WTC11 (cell line): ENCODE measurements around the gene KAT8. TPM values are rescaled to one million over a fixed set of nuclear protein-coding genes. Genes with fewer than 3 reads are reported as not detected.

ENCODE experiments used
- CBFB ChIP-seq: sonication (generic); formaldehyde crosslinking; IDR thresholded peaks from 2 replicates; pipeline ENCODE4 v1.8.1; 2022; ENCODE audit warnings: mild to moderate bottlenecking, low read depth, missing genetic modification reagents
- CREM ChIP-seq: sonication (generic); formaldehyde crosslinking; IDR thresholded peaks from 2 replicates; pipeline ENCODE4 v1.8.1; 2022; ENCODE audit warnings: mild to moderate bottlenecking, missing genetic modification reagents, moderate library complexity
- E2F1 ChIP-seq: sonication (generic); formaldehyde crosslinking; IDR thresholded peaks from 2 replicates; pipeline ENCODE4 v1.8.0; 2022; ENCODE audit warnings: mild to moderate bottlenecking, missing genetic modification reagents
- ESRRA ChIP-seq: sonication (generic); formaldehyde crosslinking; IDR thresholded peaks from 2 replicates; pipeline ENCODE4 v1.8.1; 2022; ENCODE audit warnings: mild to moderate bottlenecking, missing genetic modification reagents, borderline replicate concordance
- HMGA2 ChIP-seq: fragments of 250-450 bp; sonication (Bioruptor Pico); IDR thresholded peaks from 2 replicates; pipeline ENCODE4 v1.4.0; 2021; ENCODE audit warnings: mild to moderate bottlenecking, moderate library complexity
- IRF1 ChIP-seq: sonication (generic); formaldehyde crosslinking; IDR thresholded peaks from 2 replicates; pipeline ENCODE4 v1.8.0; 2023; ENCODE audit warnings: missing genetic modification reagents
- JUN ChIP-seq: sonication (generic); formaldehyde crosslinking; IDR thresholded peaks from 2 replicates; pipeline ENCODE4 v1.8.0; 2023; ENCODE audit warnings: mild to moderate bottlenecking, missing genetic modification reagents
- MAX ChIP-seq: sonication (generic); formaldehyde crosslinking; IDR thresholded peaks from 2 replicates; pipeline ENCODE4 v1.8.0; 2022; ENCODE audit warnings: mild to moderate bottlenecking, missing genetic modification reagents
- MYBL2 ChIP-seq: sonication (generic); formaldehyde crosslinking; IDR thresholded peaks from 2 replicates; pipeline ENCODE4 v1.8.1; 2023; ENCODE audit warnings: mild to moderate bottlenecking, moderate library complexity, missing genetic modification reagents
- NFATC4 ChIP-seq: fragments of 250-450 bp; sonication (Bioruptor Pico); IDR thresholded peaks from 2 replicates; pipeline ENCODE4 v1.9.0; 2021; ENCODE audit warnings: mild to moderate bottlenecking
- NFYB ChIP-seq: sonication (generic); formaldehyde crosslinking; conservative IDR thresholded peaks from 2 replicates; pipeline ENCODE4 v1.8.0; 2022; ENCODE audit warnings: low read depth, missing genetic modification reagents
- OVOL2 ChIP-seq: fragments of 250-450 bp; sonication (Bioruptor Pico); IDR thresholded peaks from 2 replicates; pipeline ENCODE4 v1.9.0; 2021; ENCODE audit warnings: mild to moderate bottlenecking, borderline replicate concordance
- PREB ChIP-seq: sonication (generic); formaldehyde crosslinking; IDR thresholded peaks from 2 replicates; pipeline ENCODE4 v1.8.1; 2022; ENCODE audit warnings: mild to moderate bottlenecking, missing genetic modification reagents, moderate library complexity, borderline replicate concordance
- SP1 ChIP-seq: sonication (generic); formaldehyde crosslinking; conservative IDR thresholded peaks from 2 replicates; pipeline ENCODE4 v1.8.1; 2022; ENCODE audit warnings: missing genetic modification reagents
- TEAD4 ChIP-seq: sonication (generic); formaldehyde crosslinking; IDR thresholded peaks from 2 replicates; pipeline ENCODE4 v1.8.0; 2022; ENCODE audit warnings: mild to moderate bottlenecking, missing genetic modification reagents
- USF1 ChIP-seq: sonication (generic); formaldehyde crosslinking; IDR thresholded peaks from 2 replicates; pipeline ENCODE4 v1.8.0; 2022; ENCODE audit warnings: mild to moderate bottlenecking, missing genetic modification reagents
- USF2 ChIP-seq: sonication (generic); formaldehyde crosslinking; IDR thresholded peaks from 2 replicates; pipeline ENCODE4 v1.8.1; 2023; ENCODE audit warnings: mild to moderate bottlenecking, missing genetic modification reagents, moderate library complexity
- ZNF263 ChIP-seq: sonication (generic); formaldehyde crosslinking; IDR thresholded peaks from 2 replicates; pipeline ENCODE4 v1.8.1; 2022; ENCODE audit warnings: low read depth, mild to moderate bottlenecking, moderate library complexity, missing genetic modification reagents
- ZNF396 ChIP-seq: fragments of 250-450 bp; sonication (Bioruptor Pico); IDR thresholded peaks from 2 replicates; pipeline ENCODE4 v1.8.0; 2021; ENCODE audit warnings: mild to moderate bottlenecking, moderate library complexity, borderline replicate concordance
- ZNF416 ChIP-seq: fragments of 250-450 bp; sonication (Bioruptor Pico); IDR thresholded peaks from 2 replicates; pipeline ENCODE4 v1.9.0; 2021; ENCODE audit warnings: mild to moderate bottlenecking, inconsistent platforms
- total RNA-seq: library from RNA; stranded (reverse); gene quantifications from 3 replicates; pipeline ENCODE4 v1.2.3, GENCODE V29; 2021
- TF ChIP-seq, protein P1 (sequence below): sonication (generic); formaldehyde crosslinking; IDR thresholded peaks from 2 replicates; pipeline ENCODE4 v1.8.0; 2022; ENCODE audit warnings: missing genetic modification reagents
- TF ChIP-seq, protein P2 (sequence below): fragments of 250-450 bp; sonication (Bioruptor Pico); IDR thresholded peaks from 2 replicates; pipeline ENCODE4 v1.9.0; 2021; ENCODE audit warnings: moderate library complexity, mild to moderate bottlenecking, inconsistent platforms, borderline replicate concordance
- TF ChIP-seq, protein P3 (sequence below): sonication (generic); formaldehyde crosslinking; IDR thresholded peaks from 2 replicates; pipeline ENCODE4 v1.8.0; 2023; ENCODE audit warnings: mild to moderate bottlenecking, missing genetic modification reagents
- TF ChIP-seq, protein P4 (sequence below): sonication (generic); formaldehyde crosslinking; IDR thresholded peaks from 2 replicates; pipeline ENCODE4 v1.8.0; 2022; ENCODE audit warnings: mild to moderate bottlenecking, missing genetic modification reagents

KAT8 gene
- total RNA-seq, 1 experiment from 2014 or later = 70.8 TPM

DNA sequence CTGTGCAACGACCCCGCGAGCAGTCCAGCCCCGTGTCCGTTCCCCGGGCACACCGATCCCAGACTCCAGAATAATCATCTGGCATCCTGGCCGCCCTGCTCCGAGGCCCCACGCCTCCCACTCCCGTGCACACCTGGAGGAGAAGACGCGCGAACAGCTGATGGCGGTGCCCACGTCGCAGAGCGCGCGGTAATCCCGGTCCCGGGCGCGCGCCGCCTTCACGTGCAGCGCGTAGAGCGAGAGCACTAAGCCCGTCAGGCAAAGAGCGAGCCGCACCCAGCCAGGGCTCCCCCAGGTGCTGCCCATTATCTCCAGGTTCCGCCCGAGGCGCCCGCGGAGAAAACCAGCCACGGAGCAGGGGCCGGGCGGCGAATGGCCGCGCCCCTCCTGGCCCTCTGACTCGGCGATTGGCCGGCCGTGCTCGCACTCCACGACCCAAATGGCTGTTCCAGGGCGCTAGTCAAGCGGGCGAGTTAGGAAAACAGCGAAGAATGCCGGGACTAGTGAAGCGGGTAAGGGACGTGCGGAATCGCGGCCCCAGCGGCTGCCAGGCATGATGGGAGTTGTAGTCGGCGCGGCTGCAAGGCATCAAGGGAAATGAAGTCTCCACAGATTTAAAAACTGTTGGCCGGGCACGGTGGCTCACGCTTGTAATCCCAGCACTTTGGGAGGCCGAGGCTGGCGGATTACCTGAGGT is 22.9 kb upstream of the KAT8 start, which contains the start of gene VKORC1 (continued):
- TF ChIP-seq, protein P1, sequence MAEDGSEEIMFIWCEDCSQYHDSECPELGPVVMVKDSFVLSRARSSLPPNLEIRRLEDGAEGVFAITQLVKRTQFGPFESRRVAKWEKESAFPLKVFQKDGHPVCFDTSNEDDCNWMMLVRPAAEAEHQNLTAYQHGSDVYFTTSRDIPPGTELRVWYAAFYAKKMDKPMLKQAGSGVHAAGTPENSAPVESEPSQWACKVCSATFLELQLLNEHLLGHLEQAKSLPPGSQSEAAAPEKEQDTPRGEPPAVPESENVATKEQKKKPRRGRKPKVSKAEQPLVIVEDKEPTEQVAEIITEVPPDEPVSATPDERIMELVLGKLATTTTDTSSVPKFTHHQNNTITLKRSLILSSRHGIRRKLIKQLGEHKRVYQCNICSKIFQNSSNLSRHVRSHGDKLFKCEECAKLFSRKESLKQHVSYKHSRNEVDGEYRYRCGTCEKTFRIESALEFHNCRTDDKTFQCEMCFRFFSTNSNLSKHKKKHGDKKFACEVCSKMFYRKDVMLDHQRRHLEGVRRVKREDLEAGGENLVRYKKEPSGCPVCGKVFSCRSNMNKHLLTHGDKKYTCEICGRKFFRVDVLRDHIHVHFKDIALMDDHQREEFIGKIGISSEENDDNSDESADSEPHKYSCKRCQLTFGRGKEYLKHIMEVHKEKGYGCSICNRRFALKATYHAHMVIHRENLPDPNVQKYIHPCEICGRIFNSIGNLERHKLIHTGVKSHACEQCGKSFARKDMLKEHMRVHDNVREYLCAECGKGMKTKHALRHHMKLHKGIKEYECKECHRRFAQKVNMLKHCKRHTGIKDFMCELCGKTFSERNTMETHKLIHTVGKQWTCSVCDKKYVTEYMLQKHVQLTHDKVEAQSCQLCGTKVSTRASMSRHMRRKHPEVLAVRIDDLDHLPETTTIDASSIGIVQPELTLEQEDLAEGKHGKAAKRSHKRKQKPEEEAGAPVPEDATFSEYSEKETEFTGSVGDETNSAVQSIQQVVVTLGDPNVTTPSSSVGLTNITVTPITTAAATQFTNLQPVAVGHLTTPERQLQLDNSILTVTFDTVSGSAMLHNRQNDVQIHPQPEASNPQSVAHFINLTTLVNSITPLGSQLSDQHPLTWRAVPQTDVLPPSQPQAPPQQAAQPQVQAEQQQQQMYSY (CRISPR knock-in tag) = no peak
- TF ChIP-seq, protein P2, sequence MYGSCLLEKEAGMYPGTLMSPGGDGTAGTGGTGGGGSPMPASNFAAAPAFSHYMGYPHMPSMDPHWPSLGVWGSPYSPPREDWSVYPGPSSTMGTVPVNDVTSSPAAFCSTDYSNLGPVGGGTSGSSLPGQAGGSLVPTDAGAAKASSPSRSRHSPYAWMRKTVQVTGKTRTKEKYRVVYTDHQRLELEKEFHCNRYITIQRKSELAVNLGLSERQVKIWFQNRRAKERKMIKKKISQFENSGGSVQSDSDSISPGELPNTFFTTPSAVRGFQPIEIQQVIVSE = no peak
- peak; percentile 53; the same call in 1 of the 2 replicates for TF ChIP-seq MYBL2 (CRISPR knock-in tag)
- TF ChIP-seq IRF1 (CRISPR knock-in tag) = no peak
- TF ChIP-seq, protein P3, sequence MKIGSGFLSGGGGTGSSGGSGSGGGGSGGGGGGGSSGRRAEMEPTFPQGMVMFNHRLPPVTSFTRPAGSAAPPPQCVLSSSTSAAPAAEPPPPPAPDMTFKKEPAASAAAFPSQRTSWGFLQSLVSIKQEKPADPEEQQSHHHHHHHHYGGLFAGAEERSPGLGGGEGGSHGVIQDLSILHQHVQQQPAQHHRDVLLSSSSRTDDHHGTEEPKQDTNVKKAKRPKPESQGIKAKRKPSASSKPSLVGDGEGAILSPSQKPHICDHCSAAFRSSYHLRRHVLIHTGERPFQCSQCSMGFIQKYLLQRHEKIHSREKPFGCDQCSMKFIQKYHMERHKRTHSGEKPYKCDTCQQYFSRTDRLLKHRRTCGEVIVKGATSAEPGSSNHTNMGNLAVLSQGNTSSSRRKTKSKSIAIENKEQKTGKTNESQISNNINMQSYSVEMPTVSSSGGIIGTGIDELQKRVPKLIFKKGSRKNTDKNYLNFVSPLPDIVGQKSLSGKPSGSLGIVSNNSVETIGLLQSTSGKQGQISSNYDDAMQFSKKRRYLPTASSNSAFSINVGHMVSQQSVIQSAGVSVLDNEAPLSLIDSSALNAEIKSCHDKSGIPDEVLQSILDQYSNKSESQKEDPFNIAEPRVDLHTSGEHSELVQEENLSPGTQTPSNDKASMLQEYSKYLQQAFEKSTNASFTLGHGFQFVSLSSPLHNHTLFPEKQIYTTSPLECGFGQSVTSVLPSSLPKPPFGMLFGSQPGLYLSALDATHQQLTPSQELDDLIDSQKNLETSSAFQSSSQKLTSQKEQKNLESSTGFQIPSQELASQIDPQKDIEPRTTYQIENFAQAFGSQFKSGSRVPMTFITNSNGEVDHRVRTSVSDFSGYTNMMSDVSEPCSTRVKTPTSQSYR (CRISPR knock-in tag) = no peak
- peak; percentile 74 for TF ChIP-seq MAX (CRISPR knock-in tag)
- TF ChIP-seq CREM (CRISPR knock-in tag) = peak; percentile 57; the same call in 1 of the 2 replicates
- TF ChIP-seq E2F1 (CRISPR knock-in tag) = no peak
- no peak for TF ChIP-seq USF2 (CRISPR knock-in tag)
- no peak for TF ChIP-seq OVOL2 (CRISPR knock-in tag)
- TF ChIP-seq ZNF396 (CRISPR knock-in tag) = no peak
- TF ChIP-seq CBFB = no peak
- no peak for TF ChIP-seq NFATC4 (CRISPR knock-in tag)
- TF ChIP-seq ZNF263 (CRISPR knock-in tag) = no peak
- TF ChIP-seq HMGA2 (CRISPR knock-in tag) = no peak
- peak; percentile 48; the same call in 1 of the 2 replicates for TF ChIP-seq USF1
- no peak for TF ChIP-seq ESRRA (CRISPR knock-in tag)
- no peak for TF ChIP-seq PREB (CRISPR knock-in tag)
- TF ChIP-seq, protein P4, sequence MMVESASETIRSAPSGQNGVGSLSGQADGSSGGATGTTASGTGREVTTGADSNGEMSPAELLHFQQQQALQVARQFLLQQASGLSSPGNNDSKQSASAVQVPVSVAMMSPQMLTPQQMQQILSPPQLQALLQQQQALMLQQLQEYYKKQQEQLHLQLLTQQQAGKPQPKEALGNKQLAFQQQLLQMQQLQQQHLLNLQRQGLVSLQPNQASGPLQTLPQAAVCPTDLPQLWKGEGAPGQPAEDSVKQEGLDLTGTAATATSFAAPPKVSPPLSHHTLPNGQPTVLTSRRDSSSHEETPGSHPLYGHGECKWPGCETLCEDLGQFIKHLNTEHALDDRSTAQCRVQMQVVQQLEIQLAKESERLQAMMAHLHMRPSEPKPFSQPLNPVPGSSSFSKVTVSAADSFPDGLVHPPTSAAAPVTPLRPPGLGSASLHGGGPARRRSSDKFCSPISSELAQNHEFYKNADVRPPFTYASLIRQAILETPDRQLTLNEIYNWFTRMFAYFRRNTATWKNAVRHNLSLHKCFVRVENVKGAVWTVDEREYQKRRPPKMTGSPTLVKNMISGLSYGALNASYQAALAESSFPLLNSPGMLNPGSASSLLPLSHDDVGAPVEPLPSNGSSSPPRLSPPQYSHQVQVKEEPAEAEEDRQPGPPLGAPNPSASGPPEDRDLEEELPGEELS = 0 out of 2 replicates have a peak, but pooled peaks have one; percentile 30
- TF ChIP-seq NFYB (CRISPR knock-in tag) = peak; percentile 58; the same call in 1 of the 2 replicates
- TF ChIP-seq SP1 (CRISPR knock-in tag) = peak; percentile 40; the same call in 1 of the 2 replicates
- TF ChIP-seq JUN (CRISPR knock-in tag) = peak; percentile 79
- no peak for TF ChIP-seq TEAD4 (CRISPR knock-in tag)
- no peak for TF ChIP-seq ZNF416 (CRISPR knock-in tag)
- TF ChIP-seq, all 79 proteins: peak for 19
